DMS153 treated with DMSO at 0.1 percent for 48 hours (cell line): Measurements from ENCODE around the gene HAUS7.
A peak's percentile ranks its signal among the peaks of the same experiment; 100 is the strongest.

ENCODE experiments used
- DNase-seq: peaks from one replicate; lab custom pipeline; 2025; ENCODE audit not compliant: unreplicated experiment; lab: John Stamatoyannopoulos, UW

HAUS7 gene

GRCh38 chrX:153499876-153500275 is 29.5 kb upstream of the HAUS7 start:
- DNase-seq = no peak

- DNase-seq = no peak
Observed at GRCh38 chrX:153499341-153499740, 29.0 kb upstream of the HAUS7 start.

GRCh38 chrX:153498453-153498852 is 28.1 kb upstream of the HAUS7 start:
- no peak for DNase-seq

- no peak for DNase-seq
Observed at GRCh38 chrX:153496590-153496959, 26.2 kb upstream of the HAUS7 start.

GRCh38 chrX:153495903-153496589 is 25.7 kb upstream of the HAUS7 start:
- DNase-seq = no peak

- no peak for DNase-seq
Observed at GRCh38 chrX:153495362-153495751, 25.0 kb upstream of the HAUS7 start.

- peak; percentile 10 for DNase-seq
Observed at GRCh38 chrX:153494541-153495361, 24.4 kb upstream of the HAUS7 start, which contains the start of gene BGN. Gene BGN (plus strand): TSS chrX:153494980. CDS start chrX:153504632, 9,652 bp downstream.

GRCh38 chrX:153494061-153494460 is 23.7 kb upstream of the HAUS7 start:
- no peak for DNase-seq

- DNase-seq = no peak
Observed at GRCh38 chrX:153493085-153493484, 22.7 kb upstream of the HAUS7 start.

- DNase-seq = no peak
Observed at GRCh38 chrX:153492543-153492942, 22.2 kb upstream of the HAUS7 start.

- no peak for DNase-seq
Observed at GRCh38 chrX:153491918-153492317, 21.5 kb upstream of the HAUS7 start.

GRCh38 chrX:153491351-153491914 is 21.1 kb upstream of the HAUS7 start:
- DNase-seq = no peak

GRCh38 chrX:153490217-153490930 is 20.0 kb upstream of the HAUS7 start:
- no peak for DNase-seq

GRCh38 chrX:153488231-153488914 is 18.0 kb upstream of the HAUS7 start:
- DNase-seq = no peak

GRCh38 chrX:153487590-153488071 is 17.3 kb upstream of the HAUS7 start:
- DNase-seq = no peak

GRCh38 chrX:153486171-153486570 is 15.8 kb upstream of the HAUS7 start:
- no peak for DNase-seq

- DNase-seq = no peak
Observed at GRCh38 chrX:153485396-153486080, 15.2 kb upstream of the HAUS7 start.

- no peak for DNase-seq
Observed at GRCh38 chrX:153482376-153483015, 12.1 kb upstream of the HAUS7 start.

- DNase-seq = no peak
Observed at GRCh38 chrX:153481043-153481442, 10.7 kb upstream of the HAUS7 start.

- DNase-seq = no peak
Observed at GRCh38 chrX:153478746-153479145, 8.4 kb upstream of the HAUS7 start.
